DMS53 treated with DMSO at 0.1 percent for 48 hours (cell line): ENCODE data around the gene CPLX4.

Experiments used
- DNase-seq: peaks from one replicate; lab custom pipeline; 2025; ENCODE audit not compliant: unreplicated experiment; lab: John Stamatoyannopoulos, UW

Gene CPLX4

GRCh38 chr18:59308248-59308937, 10.1 kb downstream of the CPLX4 start:
- peak; percentile 92 for DNase-seq

- no peak for DNase-seq
Measured at GRCh38 chr18:59306640-59307039, 11.8 kb downstream of the CPLX4 start.

GRCh38 chr18:59305295-59305694, 13.2 kb downstream of the CPLX4 start:
- DNase-seq = no peak

- DNase-seq = no peak
Measured at GRCh38 chr18:59303656-59304195, 14.7 kb downstream of the CPLX4 start.

- DNase-seq = no peak
Measured at GRCh38 chr18:59303006-59303405, 15.4 kb downstream of the CPLX4 start.

- no peak for DNase-seq
Measured at GRCh38 chr18:59301929-59302328, 16.5 kb downstream of the CPLX4 start.

GRCh38 chr18:59300676-59301285, 17.7 kb downstream of the CPLX4 start:
- DNase-seq = no peak

GRCh38 chr18:59298871-59299270, 19.6 kb downstream of the CPLX4 start:
- no peak for DNase-seq

GRCh38 chr18:59293317-59293716, 25.1 kb downstream of the CPLX4 start:
- no peak for DNase-seq

GRCh38 chr18:59286341-59286740, 32.1 kb downstream of the CPLX4 start:
- no peak for DNase-seq

GRCh38 chr18:59282341-59282740, 36.1 kb downstream of the CPLX4 start:
- no peak for DNase-seq

- no peak for DNase-seq
Measured at GRCh38 chr18:59279722-59280121, 38.7 kb downstream of the CPLX4 start.

GRCh38 chr18:59279193-59279592, 39.3 kb downstream of the CPLX4 start:
- DNase-seq = no peak

- no peak for DNase-seq
Measured at GRCh38 chr18:59278793-59279192, 39.7 kb downstream of the CPLX4 start.

- no peak for DNase-seq
Measured at GRCh38 chr18:59276047-59276446, 42.4 kb downstream of the CPLX4 start.

GRCh38 chr18:59275406-59275949, 43.0 kb downstream of the CPLX4 start:
- no peak for DNase-seq

GRCh38 chr18:59274533-59274928, 43.9 kb downstream of the CPLX4 start:
- DNase-seq = no peak

- no peak for DNase-seq
Measured at GRCh38 chr18:59273759-59274532, 44.5 kb downstream of the CPLX4 start.

GRCh38 chr18:59272891-59273758, 45.3 kb downstream of the CPLX4 start, which contains the start of gene RAX:
Gene RAX, minus strand, starts transcription at chr18:59273454. Its CDS starts 248 bp downstream, at chr18:59273206.
- DNase-seq = peak; percentile 32

GRCh38 chr18:59272221-59272888, 46.1 kb downstream of the CPLX4 start:
- DNase-seq = no peak
